LNCaP clone FGC (cell line): ENCODE data around the gene VGLL3.
"Not testable (repeated sequence)": the region's sequence is repeated elsewhere in the genome, so short reads cannot be mapped to it uniquely, and the experiment has no call there.

ENCODE experiments used
- DNase-seq: peaks from one replicate; pipeline ENCODE4 v3.0.0-alpha.2; 2011; ENCODE audit warnings: low read depth
- H3K4me3 ChIP-seq: 2 replicates; pipeline ENCODE4 v1.5.1; 2011; ENCODE audit warnings: mild to moderate bottlenecking, low read depth, low read length, control low read depth
- CTCF ChIP-seq: IDR thresholded peaks from 2 replicates; pipeline ENCODE4 v1.5.1; 2012; ENCODE audit warnings: mild to moderate bottlenecking; ENCODE audit not compliant: control insufficient read depth, insufficient read depth; ENCODE audit errors: extremely low read depth

VGLL3 gene

GRCh38 chr3:86982883-86983282, 8.1 kb downstream of the VGLL3 start:
- H3K4me3 ChIP-seq, result no peak overlapping the region
- DNase-seq, result no peak
- TF ChIP-seq CTCF, result no peak

GRCh38 chr3:86978111-86978551, 12.8 kb downstream of the VGLL3 start:
- no peak overlapping the region for H3K4me3 ChIP-seq
- no peak for TF ChIP-seq CTCF
- DNase-seq, result no peak

- no peak overlapping the region for H3K4me3 ChIP-seq
- no peak for TF ChIP-seq CTCF
- DNase-seq, result no peak
Measured at GRCh38 chr3:86976219-86976618, 14.7 kb downstream of the VGLL3 start.

GRCh38 chr3:86974177-86974576, 16.8 kb downstream of the VGLL3 start:
- not testable (repeated sequence) for H3K4me3 ChIP-seq, DNase-seq

- no peak for TF ChIP-seq CTCF
- no peak overlapping the region for H3K4me3 ChIP-seq
- DNase-seq, result no peak
Measured at GRCh38 chr3:86973440-86973839, 17.5 kb downstream of the VGLL3 start.

GRCh38 chr3:86969500-86970189, 21.3 kb downstream of the VGLL3 start:
- H3K4me3 ChIP-seq, result no peak overlapping the region
- no peak for DNase-seq
- peak; percentile 54 for TF ChIP-seq CTCF

GRCh38 chr3:86968244-86968932, 22.6 kb downstream of the VGLL3 start:
- TF ChIP-seq CTCF, result no peak
- no peak overlapping the region for H3K4me3 ChIP-seq
- DNase-seq, result no peak
